CMK (cell line): Measurements from ENCODE around the gene ENTREP3.
"Not testable (repeated sequence)": the region's sequence is repeated elsewhere in the genome, so short reads cannot be mapped to it uniquely, and the experiment has no call there.

Experiments used
- DNase-seq: peaks from one replicate; pipeline ENCODE4 v3.0.0-alpha.2; 2010; ENCODE audit warnings: low read depth

ENTREP3 gene

DNA sequence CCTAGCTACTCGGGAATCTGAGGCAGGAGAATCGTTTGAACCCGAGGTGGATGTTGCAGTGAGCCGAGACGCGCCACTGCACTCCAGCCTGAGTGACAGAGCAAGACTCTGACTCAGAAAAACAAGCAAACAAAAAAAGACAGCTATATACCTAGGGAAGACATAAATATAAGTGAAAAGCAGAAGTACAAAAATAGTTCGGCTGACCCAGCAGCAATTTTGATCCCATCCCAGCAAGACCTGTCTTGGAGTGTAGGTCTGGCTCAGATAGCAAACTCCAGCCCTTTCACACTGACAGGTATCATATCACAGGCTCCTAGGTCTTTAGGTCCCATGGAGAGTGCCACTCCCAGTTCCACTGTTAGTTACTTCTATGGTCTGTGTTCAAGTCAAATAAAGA, 32.2 kb downstream of the ENTREP3 start:
- DNase-seq = no peak

DNA sequence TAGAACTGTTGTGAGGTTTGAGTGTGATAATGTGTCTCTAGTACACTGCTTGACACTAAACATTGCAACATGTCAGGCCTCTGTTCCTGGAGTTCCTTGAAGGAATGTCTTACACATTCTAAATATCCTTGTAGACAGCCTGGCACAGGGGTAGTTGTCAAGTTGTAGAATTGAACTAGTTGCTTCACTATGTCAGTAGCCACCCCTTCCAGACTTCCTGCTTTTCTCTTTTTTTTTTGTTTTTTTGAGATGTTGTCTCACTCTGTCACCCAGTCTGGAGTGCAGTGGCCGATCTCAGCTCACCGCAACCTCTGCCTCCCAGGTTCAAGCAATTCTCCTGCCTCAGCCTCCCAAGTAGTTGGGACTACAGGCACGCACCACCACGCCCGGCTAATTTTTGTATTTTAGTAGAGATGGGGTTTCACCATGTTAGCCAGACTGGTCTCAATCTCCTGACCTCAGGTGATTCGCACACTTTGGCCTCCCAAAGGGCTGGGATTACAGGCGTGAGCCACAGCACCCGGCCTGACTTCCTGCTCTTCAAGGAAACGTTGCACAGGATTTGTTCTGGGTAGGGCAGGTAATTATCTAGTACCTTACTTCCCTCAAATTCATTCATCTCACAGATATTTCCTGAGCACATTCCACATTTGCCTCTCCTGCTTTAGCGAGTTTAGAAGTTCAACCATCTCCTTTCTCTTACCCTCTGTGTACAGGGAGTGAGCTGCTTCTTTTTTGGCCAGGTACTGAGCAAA, 34.9 kb downstream of the ENTREP3 start:
- DNase-seq = not testable (repeated sequence)

DNA sequence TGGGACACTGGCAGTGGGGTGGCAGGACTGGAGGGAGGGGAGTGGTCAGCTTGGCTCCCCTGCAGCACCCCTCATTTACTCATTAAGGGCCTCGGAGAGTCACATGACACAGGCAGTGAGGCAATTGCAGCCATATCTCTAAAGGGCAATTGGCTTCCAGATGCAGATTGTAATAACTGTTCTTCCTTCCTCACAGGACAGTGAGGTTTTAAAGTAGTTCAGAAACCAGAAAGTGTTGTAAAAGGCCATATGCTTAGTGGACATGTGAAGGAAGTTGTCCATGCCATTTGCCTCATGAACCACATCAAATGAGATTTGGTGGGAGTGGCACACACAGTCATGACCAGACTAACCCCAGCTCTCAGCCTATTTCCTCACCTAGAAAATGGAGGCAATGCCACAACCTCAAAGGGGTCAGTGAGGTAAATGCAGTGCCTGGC, 35.7 kb downstream of the ENTREP3 start:
- DNase-seq = no peak

DNA sequence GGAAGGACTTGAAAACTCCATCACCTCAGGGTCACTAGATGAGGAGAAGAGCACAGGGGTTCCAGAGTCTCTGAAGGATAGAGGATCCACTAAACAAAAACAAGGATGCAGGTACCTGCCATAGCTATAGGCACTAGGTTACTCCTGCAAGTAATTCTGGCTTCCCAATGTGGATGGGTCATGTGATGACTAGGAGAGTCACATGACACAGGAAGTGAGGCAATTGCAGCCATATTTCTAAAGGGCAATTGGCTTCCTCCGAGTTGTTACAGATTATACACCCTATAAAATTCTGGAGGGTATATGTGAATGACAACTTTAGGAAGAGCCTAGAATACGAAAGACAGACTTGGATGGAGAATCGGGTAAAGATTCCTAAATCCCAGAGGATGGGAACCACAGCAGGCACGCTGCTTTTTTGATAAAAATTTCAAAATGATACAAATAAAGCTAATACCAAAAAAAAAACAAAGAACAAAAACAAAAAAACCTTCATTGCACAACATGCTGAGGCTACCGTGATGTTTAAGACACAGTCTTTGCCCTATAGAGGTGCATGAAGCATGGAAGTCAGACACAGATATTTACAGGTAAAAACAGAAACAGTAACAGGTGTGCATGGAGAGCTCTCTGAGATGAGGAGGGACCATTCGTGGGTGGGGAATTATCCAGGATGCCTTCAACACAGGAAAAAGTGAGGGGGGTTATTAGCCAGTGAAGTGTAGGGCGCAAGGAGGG, 36.3 kb downstream of the ENTREP3 start:
- DNase-seq = no peak

DNA sequence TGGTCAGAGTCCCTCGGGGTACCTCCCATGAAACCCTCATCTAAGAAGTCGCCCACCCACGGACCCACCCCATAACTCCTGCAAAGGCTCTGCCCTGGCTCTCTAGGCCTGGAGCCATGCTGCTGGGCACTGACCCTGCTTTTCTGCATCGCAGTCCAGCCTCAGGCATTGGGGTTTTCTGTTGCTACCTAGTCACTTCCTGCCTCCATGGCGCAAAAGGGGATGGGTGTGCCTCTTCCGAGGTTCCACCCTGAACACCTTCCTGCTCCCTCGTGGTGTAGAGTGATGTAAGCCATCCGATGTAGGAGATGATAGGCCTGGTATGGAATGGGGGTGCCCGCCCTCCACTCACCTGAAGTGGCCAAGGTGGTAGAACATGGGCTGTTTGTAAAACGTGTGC, 40.6 kb downstream of the ENTREP3 start:
- DNase-seq = not testable (repeated sequence)

DNA sequence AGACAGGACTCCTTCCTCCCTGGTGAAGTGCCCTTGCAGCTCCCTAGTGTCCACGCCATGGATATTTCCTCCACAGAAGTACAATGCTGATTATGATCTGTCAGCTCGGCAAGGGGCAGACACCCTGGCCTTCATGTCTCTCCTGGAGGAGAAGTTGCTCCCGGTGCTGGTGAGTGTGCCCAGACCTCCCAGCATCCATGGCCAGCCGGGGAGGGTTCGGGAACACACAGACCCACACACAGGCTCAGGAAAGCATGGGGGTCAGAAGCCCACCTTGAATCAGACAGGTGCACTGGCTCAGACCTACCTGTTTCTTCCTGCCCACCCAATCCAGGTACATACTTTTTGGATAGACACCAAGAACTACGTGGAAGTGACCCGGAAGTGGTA, 43.2 kb downstream of the ENTREP3 start:
- not testable (repeated sequence) for DNase-seq

DNA sequence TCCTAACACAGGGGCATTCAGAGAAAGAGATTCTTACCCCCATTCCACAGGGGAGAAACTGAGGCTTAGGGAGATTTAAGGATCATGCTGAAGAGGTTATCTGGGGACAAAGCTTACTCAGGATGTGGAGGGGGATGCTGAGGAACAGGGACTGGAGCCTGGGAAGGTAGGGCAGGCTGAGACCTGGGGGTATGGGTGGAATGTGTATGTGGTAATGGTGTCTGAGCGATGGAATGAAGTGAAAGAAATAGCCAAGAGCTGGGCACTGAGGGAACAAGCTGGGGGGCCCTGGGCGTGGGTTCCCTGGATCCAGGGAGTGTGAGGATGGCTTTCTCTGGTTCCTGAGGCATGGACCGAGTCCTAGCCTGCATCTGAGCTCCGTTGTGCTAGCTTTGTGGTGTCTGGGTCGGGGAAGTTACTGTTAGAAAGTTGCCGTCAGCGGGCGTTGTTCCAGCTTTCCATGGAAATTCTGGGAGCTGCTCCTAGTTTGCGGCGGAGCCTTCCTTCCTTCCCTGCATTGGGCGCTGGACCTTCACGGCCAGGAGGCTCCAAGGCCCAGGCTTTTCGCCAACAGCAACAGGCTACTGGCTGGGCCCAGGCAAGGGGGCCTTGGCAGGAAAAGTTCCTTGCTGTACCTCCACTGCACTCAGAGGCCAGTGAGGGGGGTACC, 43.8 kb downstream of the ENTREP3 start:
- not testable (repeated sequence) for DNase-seq

DNA sequence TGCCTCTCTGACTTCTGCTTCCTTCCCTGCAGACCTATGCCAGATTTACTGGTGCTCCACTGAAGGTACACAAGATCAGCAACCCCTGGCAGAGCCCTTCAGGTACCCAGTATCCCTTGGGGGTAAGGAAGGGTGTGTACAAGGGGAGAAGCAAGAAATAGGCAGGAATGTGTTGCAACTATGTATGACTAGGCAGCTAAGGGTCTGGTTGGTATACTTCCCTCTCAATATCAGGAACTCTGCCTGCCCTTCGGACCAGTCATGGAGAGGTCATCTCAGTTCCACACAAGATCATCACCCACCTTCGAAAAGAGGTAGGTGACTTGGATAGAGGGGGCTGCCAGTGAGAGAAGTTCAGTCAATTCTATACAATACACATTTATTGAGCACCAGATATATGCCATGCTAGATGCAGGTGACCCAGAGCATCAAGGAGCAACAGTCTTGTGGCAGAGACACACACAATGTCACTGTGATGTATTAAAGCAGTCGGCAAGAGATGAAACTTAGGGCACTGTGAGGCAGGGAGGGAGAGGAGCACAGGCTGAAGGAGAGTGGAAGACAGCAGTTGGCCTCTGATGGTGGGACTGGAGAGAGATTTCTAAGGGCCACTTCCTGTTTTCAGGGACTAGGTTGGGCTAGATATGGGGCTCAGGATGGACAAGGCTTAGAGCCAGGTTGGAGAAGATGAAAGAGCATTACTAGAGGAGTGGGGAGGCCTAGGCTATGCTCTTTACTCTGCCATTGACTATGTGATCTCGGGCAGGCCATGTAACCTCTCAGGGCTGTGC, 44.8 kb downstream of the ENTREP3 start:
- no peak for DNase-seq

DNA sequence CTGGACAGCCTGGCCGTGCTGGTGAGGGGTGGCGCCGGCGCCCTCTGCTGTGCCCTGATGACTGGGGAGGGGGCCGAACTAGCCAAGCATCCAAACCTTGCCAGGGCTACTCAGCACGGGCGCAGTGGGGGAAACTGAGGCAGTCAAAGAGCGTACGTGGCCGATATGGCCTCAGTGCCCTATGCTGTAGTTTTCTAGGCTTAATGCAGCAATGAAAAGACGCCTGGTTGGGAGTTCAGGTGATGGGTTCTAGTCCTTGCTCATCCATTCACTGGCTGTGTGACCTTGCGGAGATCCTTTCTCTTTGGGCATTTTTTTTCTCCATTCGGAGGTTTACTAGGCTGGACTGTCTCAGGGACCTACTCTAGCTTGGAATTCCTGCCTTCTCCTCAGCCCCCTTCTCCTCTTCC, 46.0 kb downstream of the ENTREP3 start:
- DNase-seq = no peak

DNA sequence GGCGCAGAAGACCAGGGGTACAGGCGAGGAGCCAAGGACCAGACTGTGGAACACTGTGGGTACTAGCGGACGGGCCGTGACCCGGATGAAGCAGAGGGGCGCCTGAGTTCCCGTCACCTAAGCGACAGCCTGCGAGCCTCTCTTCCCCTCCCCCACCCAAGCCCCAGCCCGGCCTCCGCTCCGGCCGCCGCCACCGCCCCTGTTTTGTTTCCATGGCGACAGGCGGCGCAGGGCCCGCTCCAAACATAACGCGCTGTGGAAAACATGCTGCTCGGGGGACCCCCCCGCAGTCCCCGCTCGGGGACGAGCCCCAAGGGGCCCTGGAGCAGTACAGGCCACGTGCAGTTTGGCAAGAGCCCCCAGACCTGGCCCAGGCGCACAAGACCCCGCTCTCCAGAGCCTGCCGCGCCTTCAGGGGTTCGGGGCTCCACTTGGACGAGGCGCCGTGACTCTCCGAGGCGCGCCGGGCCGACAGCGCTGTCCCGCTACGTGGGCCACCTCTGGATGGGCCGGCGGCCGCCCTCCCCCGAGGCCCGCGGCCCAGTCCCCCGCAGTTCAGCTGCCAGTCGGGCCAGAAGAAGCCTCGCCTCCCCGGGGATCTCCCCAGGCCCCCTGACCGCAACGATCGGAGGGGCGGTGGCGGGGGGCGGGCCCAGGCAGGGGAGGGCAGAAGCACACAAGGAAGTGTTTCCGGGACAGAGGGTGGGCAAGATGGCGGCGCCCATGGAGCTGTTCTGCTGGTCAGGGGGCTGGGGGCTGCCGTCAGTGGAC, 46.6 kb downstream of the ENTREP3 start, which contains the start of gene MTX1:
Gene MTX1 (plus strand): TSS at position 155 of the 771 bp plus-strand sequence. CDS start 110 bp downstream, at position 265.
- peak; percentile 78 for DNase-seq

DNA sequence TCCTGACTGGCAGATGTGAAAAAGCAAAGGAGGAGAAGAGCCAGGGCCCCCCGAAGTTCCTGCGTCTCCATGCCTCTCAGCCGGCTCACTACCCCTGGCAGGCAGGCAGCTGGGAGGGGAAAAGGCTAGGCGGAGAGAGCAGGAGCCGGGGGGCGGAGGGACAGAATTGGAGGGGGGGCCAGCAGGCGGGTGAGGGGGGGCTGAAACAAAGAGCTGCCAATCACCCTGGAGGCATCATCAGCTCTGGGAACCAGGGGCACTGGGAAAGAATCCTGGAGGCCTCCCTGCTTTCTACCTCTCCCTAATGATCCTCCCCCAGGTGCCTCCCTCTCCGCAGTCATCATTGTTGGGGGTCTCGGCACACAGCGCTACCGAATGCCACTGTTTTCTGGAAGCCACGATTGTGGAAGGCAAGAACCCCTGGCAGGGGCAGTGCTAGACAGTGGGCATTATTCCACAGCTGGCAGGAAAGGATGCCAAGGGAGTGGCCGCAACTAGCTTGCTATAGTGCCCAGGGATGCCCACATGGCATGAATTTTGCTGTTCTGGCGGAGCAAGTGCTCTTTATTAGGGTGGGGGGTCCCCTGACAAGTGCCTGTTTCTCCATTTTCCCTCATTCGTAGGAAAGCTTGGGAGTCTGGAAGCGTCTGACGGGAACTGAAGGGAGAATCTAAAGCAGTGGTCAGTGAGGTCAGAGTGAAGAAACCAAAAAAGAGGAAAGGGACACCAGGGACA, 47.3 kb downstream of the ENTREP3 start, which contains the start of gene THBS3:
Gene THBS3 (minus strand): TSS at position 92 of the 735 bp plus-strand sequence. CDS start 21 bp downstream, at position 71.
- no peak for DNase-seq

DNA sequence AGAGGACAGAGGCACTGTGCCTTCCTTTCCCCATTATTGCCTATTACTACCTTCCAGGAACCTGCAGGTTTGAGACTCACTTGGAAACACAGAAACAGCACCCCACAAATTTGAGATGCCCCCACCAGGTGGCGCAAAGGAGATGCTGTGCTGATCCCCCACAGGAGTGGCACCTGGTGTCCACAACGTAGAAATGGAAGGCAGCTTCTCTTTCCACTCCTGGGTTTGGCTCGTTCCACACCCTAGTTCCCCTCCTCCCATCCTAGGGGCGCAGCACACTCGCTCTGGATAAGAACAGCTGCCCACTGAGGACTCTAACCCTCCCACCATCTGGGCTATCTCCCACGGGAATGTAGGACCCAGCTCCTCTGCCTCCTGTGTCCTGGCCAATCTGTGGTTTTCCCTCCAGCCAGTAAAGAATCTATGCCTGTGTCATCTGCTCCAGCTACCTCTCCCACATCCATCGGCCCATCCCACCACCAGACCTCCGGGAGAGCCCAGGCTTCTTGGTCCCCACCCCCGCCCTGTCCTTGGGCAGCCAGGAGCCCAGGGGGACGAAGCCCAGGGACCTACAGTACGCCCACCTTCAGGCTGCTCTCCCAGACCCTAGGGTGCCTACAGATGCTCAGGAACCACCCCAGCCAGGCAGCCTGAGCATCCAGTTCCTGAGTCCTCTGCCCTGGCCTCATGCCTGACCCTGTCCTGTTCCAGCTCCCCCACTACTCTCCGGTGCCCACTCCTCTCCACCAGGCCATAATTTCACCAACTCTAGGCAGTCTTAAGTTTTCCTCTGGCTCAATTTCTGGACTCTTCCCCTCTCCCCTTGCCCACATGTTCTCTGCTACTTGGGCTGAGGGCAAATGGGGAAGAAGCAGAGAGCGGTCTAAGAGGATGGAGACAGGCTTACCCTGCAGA, 48.1 kb downstream of the ENTREP3 start:
- peak; percentile 67 for DNase-seq

DNA sequence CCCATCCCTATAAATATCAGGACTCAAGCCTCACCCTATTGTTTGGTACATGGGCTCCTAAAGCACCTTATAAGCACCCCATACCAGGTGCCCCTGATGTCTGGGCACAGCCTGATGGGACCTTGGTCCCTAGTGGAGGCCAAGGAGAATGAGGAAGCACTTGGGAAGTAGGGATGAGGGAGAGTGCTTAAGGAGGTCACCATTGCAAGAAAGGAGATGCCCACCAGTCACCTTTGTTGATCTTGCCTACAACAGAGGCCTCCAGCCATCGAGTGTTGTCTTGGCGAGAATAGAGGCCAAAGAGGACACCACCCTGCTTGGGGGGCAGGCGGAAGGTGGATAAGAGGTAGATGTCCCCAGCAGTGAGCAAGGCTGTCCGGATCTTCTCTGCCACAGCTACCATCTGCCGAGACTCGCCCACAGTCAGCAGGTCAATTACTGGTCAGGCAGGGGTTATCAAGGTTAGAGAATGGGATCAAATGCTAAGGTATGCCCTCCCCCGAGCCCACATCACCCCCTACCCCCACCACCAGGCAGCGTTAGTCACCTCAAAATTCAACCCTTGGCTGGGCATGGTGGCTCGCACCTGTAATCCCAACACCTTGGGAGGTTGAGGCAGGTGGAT, 49.2 kb downstream of the ENTREP3 start:
- DNase-seq = no peak

DNA sequence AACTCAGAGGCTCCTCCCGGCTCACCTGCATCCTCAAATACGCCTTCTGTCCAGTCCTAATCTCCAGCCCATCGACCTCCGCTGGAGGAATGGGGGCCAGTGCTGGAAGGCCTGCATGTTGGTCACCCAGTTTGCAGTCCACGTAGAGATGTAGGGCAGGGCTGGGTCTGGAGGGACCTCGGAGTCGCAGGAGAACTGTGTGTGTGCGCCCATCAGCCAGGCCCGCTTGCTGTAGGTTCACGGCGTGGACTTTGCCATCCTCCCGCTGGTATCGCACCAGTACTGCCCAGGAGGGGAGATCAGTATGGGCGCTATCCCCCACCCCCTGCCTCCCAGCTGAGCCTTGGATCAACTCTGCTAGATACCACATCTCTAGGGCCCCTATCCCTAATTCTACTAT, 50.2 kb downstream of the ENTREP3 start:
- DNase-seq = no peak

DNA sequence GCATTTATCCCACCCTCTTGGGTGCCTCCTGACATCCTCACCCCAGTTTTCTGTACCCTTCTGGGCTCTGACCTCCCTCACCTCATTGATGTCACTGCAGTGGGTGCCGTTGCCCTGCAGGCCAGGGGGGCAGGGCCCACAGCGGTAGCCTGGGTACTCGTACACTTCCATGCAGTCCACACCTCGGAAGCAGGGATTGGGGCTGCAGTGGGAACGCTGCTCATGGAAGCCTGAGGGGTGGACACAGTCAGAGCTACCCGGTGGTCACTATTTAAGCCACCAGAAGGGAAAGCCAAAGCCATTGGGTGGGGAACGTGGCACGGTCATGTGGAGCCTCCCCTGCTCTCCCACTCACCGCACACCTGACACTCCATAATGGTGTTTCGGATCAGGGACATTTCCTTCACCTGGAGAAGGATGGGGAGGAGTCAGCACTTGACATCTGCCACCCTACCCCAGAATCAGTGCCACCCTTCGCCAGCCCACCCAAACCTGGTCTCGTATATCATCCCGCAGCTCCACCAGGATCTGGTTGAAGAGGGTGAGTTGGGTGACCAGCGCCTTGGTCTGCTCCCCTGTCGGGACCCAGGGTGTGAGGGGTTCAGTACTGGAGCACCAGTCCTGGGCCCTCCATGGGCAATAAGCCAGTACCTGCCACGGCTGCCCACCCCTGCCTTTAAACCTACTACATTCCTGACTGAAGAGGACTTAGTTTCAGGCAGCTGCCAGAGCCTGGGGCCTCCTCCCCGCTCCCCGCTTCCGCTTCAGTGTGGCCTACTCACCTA, 52.4 kb downstream of the ENTREP3 start:
- no peak for DNase-seq

DNA sequence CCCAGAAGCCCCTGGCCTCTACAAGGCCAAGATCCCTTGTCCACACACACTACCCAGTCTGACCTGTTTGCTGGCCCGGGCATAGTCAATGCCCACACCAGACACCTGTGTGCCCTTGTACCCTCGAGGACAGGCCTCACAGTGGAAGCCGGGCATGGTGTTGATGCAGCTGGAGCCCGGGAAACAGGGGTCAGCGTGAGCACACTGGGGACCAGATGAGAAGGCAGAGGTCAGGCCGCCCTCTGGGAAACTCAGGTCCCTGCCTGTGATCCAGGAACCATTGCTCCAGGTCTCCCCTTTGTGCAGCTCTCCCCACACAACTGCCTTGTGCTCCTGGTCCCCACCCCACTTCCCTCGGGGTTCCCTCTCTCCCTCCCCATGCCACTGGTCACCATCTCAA, 53.1 kb downstream of the ENTREP3 start:
- DNase-seq = no peak

DNA sequence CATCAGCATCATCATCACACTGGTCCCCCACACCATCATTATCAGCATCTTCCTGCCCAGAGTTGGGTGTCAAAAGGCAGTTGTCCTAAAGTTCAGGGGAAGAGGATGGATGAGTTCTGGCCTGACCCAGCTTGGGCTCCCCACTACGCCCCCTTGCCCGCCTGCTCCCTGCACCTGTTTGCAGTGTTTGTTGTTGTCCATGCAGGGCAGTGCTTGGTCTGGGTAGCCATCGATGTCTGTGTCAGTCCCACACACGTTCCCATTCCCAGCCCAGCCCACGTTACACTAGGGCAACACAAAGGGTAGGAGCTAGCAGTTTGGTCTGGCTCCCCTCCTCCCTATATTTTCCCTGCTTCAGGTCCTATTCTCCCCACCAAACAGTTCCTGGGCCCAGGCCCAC, 54.4 kb downstream of the ENTREP3 start:
- DNase-seq = no peak

DNA sequence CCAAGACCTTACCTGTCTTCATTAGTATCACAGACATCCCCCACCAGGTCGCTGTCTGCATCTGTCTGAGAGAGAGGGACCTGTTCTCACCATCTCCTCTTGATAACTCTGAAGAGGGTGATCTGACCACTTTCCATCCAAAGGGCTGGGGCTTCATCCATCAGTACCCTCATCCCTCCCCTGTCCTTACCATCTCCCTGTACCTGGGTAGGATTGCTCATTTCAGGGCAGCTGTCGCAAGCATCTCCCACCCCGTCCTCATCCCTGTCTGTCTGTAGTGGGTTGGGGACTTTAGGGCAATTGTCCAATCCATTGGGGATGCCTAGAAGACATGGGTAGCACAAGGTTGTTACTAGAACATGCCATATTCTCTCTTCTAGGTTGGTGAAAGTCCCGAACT, 55.5 kb downstream of the ENTREP3 start:
- DNase-seq = no peak
